ENCODE data around the gene TGFBR3L.
"Not testable (repeated sequence)": the region's sequence is repeated elsewhere in the genome, so short reads cannot be mapped to it uniquely, and the experiment has no call there.

Gene TGFBR3L

DNA sequence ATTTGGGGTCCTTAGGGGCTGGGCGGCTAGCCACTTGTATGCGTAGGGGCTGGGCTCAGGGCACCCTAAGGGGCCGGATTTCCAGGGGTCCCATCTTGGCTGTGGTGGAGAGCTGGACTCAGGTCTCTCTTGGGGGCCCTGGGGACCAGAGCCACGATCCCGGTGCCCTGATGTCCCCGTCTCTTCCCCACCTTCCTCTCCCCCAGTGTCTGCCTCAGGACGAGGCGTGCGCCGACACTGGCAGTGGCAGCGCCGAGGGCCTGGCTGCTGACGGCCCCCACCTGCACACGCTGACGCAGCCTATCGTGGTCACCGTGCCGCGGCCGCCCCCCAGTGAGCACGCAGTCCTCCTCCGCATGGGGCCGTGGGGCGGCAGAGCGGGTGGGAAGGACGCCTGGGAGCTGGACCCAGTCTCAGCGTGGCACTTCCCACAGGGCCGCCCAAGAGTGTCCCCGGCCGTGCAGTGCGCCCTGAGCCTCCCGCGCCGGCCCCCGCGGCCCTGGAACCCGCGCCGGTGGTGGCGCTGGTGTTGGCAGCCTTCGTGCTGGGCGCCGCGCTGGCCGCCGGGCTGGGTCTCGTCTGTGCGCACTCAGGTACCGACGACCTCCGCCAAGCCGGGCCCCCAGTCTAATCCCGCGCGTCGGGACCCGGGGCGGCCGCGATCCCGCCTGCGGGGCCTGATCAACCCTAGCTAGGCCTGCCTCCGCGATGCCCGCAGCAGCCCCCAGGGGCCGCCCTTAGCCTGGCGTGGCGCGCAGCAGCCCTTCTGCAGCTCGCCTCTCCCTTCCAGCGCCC, 2.8 kb downstream of the TGFBR3L start:
- peak overlapping the region; percentile 78 for H3K27ac ChIP-seq
- TF ChIP-seq, protein P1, sequence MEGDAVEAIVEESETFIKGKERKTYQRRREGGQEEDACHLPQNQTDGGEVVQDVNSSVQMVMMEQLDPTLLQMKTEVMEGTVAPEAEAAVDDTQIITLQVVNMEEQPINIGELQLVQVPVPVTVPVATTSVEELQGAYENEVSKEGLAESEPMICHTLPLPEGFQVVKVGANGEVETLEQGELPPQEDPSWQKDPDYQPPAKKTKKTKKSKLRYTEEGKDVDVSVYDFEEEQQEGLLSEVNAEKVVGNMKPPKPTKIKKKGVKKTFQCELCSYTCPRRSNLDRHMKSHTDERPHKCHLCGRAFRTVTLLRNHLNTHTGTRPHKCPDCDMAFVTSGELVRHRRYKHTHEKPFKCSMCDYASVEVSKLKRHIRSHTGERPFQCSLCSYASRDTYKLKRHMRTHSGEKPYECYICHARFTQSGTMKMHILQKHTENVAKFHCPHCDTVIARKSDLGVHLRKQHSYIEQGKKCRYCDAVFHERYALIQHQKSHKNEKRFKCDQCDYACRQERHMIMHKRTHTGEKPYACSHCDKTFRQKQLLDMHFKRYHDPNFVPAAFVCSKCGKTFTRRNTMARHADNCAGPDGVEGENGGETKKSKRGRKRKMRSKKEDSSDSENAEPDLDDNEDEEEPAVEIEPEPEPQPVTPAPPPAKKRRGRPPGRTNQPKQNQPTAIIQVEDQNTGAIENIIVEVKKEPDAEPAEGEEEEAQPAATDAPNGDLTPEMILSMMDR (conservative IDR thresholded peaks at IDR 0.05) = no peak; the same call in 1 of the 2 replicates
- TF ChIP-seq ZFX (IDR thresholded peaks at IDR 0.05) = no peak

DNA sequence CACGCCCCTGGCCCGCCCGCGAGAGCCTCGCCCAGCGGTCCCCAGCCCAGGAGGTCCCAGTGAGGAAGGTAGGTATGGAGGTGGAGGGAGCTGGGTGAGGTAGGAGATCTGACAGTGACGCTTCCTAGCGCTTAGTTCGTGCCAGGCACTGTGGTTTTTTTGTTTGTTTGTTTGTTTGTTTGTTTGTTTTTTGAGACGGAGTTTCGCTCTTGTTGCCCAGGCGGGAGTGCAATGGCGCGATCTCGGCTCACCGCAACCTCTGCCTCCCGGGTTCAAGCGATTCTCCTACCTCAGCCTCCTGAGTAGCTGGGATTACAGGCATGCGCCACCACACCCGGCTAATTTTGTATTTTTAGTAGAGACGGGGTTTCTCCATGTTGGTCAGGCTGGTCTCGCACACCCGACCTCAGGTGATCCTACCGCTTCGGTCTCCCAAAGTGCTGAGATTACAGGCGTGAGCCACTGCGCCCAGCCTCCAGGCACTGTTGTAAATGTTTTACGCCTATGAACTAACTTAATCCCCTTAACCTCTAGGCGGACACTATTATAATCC, 3.5 kb downstream of the TGFBR3L start:
- not testable (repeated sequence) for H3K27ac ChIP-seq

DNA sequence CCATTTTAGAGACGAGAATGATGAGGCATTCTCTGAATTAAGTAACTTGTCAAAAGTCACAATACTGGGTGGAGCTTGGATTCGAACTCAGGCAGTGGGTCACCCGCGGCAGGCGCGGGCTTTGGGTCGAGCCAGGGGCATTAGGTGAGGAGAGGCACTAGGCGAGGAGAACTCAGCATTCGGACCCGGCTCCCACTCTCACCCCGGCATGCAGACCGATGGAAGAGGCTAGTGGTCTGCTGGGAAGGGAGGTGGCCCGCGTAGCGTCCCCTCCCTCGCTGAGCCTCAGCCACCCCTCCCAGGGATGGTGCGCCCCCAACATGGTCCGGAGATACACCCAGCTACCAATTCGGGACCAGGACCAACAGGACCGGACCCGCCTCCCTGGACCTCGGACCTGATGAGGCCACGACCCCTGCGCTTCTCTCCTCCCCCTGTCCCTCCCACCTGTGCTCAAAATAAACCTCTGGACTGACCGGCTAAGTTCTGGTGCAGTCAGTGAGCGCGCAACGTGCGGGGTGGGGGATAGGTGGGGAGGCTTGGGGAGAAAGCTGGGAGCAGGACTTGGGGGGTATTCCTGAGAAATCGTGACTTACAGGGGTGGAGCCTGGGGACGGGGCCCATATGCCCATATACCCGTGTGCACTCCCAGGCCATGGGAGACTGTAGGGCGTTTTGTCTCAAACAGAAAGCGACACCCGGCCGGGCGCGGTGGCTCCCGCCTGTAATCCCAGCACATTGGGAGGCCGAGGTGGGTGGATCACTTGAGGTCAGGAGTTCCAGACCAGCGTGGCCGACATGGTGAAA, 4.2 kb downstream of the TGFBR3L start:
- TF ChIP-seq ZFX (IDR thresholded peaks at IDR 0.05) = no peak
- TF ChIP-seq, protein P1 (conservative IDR thresholded peaks at IDR 0.05) = no peak
- H3K27ac ChIP-seq = no peak overlapping the region

DNA sequence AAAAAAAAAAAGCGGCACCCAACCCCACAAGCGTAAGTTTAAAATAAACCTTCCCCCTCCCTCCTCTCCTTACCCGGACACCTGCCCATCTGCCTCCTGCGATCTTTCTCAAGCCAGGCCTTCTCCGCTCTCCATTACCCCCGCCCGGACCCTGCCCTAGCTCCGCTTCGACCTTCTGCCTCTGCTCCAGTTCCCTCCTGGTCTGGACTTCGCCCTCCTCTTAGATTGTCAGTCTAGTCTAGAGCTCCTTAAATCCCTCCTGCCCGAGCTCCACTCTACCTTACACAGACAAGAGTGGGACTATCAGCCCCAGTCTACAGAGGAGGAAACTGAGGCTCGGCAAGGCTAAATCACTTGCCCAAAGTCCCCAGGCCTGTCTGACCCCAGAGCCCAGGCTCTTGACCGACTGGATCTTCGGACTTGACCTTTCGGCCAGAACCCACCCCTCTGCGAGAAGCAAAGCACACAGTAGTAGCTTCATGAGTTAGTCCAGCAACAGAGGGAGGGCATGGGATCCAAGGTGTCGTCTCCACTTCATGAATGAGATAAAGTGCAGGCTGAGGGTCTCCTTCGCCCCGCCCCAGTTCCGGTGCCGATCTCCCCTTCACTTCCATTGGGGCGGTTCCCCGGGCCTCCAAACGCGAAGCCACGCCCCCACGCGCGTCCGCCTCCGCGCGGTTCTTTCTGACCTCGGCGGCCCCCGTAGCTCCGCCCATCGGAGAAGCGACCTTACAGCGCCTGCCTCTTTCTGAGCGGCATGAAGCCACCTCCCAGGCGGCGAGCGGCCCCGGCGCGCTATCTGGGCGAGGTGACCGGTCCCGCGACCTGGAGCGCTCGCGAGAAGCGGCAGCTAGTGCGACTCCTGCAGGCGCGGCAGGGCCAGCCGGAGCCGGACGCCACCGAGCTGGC, 5.2 kb downstream of the TGFBR3L start, which contains the start of gene SNAPC2:
Gene SNAPC2 (plus strand): TSS at position 729 of the 909 bp plus-strand sequence. CDS start 29 bp downstream, at position 758.
- peak within 1 kb of the TSS; percentile 83 for H3K27ac ChIP-seq
- TF ChIP-seq, protein P1 (conservative IDR thresholded peaks at IDR 0.05) = no peak
- TF ChIP-seq ZFX (IDR thresholded peaks at IDR 0.05) = no peak

DNA sequence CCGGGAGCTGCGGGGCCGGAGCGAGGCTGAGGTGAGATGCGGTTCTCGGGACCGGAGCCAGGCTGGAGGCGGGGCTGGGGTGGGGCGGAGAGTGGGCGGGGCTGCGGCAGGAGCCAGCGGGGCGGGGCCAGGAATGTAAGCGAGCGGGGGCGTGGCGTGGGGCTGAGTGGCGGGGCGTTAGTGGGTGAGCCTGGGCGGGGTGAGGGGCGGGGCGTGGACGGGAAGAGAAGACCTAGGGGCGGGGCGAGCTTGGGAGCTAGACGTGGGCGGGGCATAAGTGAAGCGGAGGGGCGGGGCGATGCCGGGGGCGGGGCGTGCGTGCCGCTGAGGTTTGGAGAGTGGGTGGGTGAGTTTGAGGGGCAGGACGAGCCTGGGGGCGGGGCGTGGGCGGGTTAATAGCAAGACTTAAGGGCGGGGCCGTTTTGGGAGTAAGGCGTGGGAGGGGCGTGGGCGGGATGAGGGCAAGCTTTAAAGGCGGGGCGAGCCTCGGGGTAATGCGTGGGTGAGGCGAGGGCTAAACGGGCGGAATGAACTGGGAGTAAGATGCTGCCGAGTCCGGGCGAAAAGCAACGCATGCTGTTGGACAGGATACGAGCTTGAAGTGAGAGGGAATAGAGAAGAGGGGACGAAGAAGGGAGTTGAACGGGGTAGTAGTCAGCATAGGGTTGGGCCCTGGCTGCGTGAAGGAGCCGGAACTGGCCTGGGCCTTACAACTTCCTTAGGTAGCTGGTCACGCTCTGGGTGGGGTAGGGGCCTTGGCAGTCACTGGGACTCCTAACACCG, 6.1 kb downstream of the TGFBR3L start:
- peak overlapping the region; percentile 83 for H3K27ac ChIP-seq
- peak; percentile 37; the same call in 1 of the 2 replicates for TF ChIP-seq ZFX (IDR thresholded peaks at IDR 0.05)
- TF ChIP-seq, protein P1 (conservative IDR thresholded peaks at IDR 0.05) = no peak

DNA sequence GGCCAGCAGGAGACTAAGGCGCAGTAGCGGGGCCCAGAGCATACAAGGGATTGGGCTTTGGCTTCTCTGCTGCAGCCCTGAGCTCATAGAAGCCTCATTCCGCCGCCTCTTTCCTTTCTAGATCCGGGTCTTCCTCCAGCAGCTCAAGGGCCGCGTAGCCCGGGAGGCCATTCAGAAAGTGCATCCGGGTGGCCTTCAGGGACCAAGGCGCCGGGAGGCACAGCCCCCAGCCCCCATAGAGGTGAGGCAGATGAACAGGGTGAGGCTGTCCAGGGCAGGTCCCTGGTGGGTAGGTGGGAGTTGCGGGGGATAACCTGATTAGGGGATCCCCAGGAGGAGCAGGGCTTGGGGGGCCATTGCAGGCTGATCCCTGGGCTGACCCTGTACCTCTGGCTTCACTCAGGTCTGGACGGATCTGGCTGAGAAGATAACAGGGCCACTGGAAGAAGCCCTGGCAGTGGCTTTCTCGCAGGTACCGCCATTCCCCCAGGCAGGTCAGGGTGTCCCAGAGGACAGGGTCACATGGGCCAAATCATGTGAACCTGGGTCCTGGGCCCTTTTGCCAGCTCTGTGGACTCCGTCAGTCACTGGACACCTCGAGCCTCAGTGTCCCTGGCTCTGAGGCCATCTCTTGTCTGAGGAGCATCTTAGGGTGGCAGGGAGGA, 6.8 kb downstream of the TGFBR3L start:
- H3K27ac ChIP-seq = peak overlapping the region; percentile 83
- TF ChIP-seq ZFX (IDR thresholded peaks at IDR 0.05) = no peak
- TF ChIP-seq, protein P1 (conservative IDR thresholded peaks at IDR 0.05) = no peak

All from C4-2B (cell line).